Type B pancreatic cell (in vitro differentiated cells): ENCODE measurements around the gene CKMT2. TPM values are rescaled to one million over a fixed set of nuclear protein-coding genes. Genes with fewer than 3 reads are reported as not detected.

Experiments
- DNase-seq: peaks from one replicate; pipeline ENCODE4 v3.0.0; 2021; ENCODE audit warnings: mixed read lengths; ENCODE audit not compliant: unreplicated experiment; ENCODE audit errors: extremely low spot score
- H3K27ac Mint-ChIP-seq: 2 replicates; pipeline ENCODE4 v1.8.0; 2021; ENCODE audit warnings: mild to moderate bottlenecking, mixed read lengths
- H3K27me3 Mint-ChIP-seq: 2 replicates; pipeline ENCODE4 v1.8.0; 2021; ENCODE audit warnings: mixed read lengths
- H3K36me3 Mint-ChIP-seq: 2 replicates; pipeline ENCODE4 v1.8.0; 2021; ENCODE audit warnings: mixed read lengths
- H3K4me1 Mint-ChIP-seq: one replicate; pipeline ENCODE4 v1.8.0; 2021; ENCODE audit warnings: mixed read lengths; ENCODE audit not compliant: unreplicated experiment
- H3K4me3 Mint-ChIP-seq: 2 replicates; pipeline ENCODE4 v1.8.0; 2021; ENCODE audit warnings: mild to moderate bottlenecking, mixed read lengths
- H3K9me3 Mint-ChIP-seq: 2 replicates; pipeline ENCODE4 v1.8.0; 2021; ENCODE audit warnings: mixed read lengths
- total RNA-seq: library from RNA; stranded (reverse); gene quantifications from 2 replicates; pipeline ENCODE4 v1.2.1, GENCODE V29; 2021; ENCODE audit warnings: low replicate concordance
- TF ChIP-seq, protein P1 (sequence below): fragments of 200-600 bp; sonication (generic); conservative IDR thresholded peaks from 2 replicates; pipeline ENCODE4 v1.5.0; 2021; ENCODE audit warnings: antibody characterized with exemption, mild to moderate bottlenecking

The CKMT2 gene
- total RNA-seq, 1 donor from 2014 or later, result 10.4 TPM

DNA sequence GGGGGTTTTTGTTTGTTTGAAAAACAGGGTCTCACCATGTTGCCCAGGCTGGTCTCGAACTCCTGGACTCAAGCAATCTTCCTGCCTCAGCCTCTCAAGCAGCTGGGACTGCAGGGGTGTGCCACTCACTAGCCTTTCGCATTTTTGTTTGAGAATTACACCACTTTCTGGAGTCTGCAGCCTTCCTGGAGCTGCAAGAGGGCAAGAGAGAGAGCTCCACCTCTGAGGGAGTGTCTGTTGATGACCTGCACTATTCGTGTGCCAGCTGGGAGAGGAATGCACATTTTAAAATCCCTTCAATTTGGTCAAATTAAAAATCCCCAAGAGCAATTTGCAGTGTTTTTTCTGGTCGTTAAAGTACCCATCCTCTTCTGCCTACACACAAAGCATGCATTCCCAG lies 5.0 kb upstream of the CKMT2 start:
- no peak overlapping the region for H3K4me3 Mint-ChIP-seq
- DNase-seq, result no peak
- no peak overlapping the region for H3K27ac Mint-ChIP-seq
- H3K27me3 Mint-ChIP-seq, result no peaks in the 10 kb centered on the region
- H3K4me1 Mint-ChIP-seq, result no peaks in the 10 kb centered on the region
- H3K9me3 Mint-ChIP-seq, result no peaks in the 10 kb centered on the region
- H3K36me3 Mint-ChIP-seq, result no peaks in the 10 kb centered on the region
- TF ChIP-seq, protein P1, sequence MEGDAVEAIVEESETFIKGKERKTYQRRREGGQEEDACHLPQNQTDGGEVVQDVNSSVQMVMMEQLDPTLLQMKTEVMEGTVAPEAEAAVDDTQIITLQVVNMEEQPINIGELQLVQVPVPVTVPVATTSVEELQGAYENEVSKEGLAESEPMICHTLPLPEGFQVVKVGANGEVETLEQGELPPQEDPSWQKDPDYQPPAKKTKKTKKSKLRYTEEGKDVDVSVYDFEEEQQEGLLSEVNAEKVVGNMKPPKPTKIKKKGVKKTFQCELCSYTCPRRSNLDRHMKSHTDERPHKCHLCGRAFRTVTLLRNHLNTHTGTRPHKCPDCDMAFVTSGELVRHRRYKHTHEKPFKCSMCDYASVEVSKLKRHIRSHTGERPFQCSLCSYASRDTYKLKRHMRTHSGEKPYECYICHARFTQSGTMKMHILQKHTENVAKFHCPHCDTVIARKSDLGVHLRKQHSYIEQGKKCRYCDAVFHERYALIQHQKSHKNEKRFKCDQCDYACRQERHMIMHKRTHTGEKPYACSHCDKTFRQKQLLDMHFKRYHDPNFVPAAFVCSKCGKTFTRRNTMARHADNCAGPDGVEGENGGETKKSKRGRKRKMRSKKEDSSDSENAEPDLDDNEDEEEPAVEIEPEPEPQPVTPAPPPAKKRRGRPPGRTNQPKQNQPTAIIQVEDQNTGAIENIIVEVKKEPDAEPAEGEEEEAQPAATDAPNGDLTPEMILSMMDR, result no peak

DNA sequence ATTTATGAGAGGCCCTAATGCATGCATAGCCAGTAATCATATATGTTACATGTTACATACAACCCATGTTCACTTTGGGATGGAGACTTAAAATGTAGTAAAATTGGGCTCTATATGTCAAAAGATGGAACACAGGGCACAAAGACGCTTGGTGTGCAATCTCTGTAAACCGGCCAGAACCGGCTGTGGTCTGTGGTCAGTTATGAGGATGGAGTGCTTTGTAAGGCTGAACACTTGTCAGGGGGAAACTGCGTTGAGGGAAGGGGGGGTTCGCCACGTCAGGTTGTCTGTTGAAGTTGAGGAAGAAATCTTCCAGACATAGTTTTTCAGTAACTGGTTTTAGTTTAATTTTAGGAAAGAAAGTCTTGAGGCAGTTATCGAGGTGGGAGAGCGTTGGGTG lies 2.7 kb upstream of the CKMT2 start:
- Mint-ChIP-seq H3K4me1 (peaks cover 12% of the 10 kb centered on the region), H3K4me3 (no peak overlapping the region), H3K9me3 (no peaks in the 10 kb centered on the region), H3K27me3 (no peaks in the 10 kb centered on the region), H3K27ac (no peak overlapping the region), H3K36me3 (no peaks in the 10 kb centered on the region)
- no peak for DNase-seq
- TF ChIP-seq, protein P1, result no peak

DNA sequence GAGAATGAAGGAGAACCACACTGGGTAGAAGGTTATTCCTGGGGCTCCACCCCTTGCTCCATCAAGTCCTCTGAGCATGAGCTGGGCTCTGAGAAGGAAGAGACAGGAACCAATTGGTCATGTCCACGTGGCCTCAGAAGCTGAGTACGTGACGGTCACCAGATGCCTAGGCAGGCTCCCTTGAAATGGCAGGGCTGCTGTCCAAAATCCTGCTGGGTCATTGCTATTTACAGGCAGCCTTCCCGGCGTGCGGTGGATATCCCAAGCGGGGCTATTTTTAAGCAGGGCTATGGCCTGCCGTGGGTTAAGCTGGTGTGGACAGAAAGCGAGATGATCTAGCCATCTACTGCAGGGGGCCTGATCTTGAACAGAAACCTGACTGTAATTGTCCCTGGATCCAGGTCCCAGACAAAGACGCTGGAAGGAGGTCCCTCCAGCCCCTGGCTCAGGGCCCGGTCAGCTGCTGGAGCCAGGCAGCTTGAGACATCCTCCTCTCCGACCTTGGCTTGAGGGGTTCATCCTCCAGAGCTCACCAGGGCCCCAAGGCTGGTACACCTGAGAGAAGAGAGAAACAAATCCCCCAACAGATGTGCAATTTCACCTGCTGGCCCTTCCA lies 550 bp upstream of the CKMT2 start:
- TF ChIP-seq, protein P1, result no peak
- Mint-ChIP-seq H3K27me3 (no peaks in the 10 kb centered on the region), H3K27ac (no peak overlapping the region), H3K9me3 (peaks cover 4% of the 10 kb centered on the region), H3K36me3 (peaks cover 5% of the 10 kb centered on the region), H3K4me1 (peaks cover 12% of the 10 kb centered on the region), H3K4me3 (peak overlapping the region; percentile 86)
- DNase-seq, result no peak

DNA sequence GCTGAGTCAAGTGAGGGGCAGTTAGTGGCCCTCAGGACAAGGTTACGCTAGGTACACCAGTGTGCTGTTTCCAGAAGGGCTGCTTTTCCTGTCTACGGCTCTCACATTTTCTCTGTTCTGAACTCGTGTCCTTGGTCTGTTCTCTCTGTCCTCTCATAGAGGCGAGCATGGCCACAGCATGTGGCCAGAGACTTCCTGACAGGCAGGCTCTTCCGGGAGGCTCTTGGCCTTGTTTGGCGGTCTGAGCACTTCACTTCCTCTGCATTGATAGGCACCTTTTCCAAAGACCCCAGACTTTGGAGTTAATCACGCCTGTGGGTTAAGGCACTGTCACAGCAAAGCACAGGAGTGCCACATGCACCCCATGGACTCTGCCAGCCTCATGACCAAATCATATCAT lies 1.2 kb downstream of the CKMT2 start:
- H3K4me3 Mint-ChIP-seq, result peak overlapping the region; percentile 62
- peaks cover 13% of the 10 kb centered on the region for H3K36me3 Mint-ChIP-seq
- peaks cover 12% of the 10 kb centered on the region for H3K4me1 Mint-ChIP-seq
- H3K27ac Mint-ChIP-seq, result no peak overlapping the region
- DNase-seq, result no peak
- TF ChIP-seq, protein P1, result no peak
- H3K9me3 Mint-ChIP-seq, result peaks cover 4% of the 10 kb centered on the region
- no peaks in the 10 kb centered on the region for H3K27me3 Mint-ChIP-seq

DNA sequence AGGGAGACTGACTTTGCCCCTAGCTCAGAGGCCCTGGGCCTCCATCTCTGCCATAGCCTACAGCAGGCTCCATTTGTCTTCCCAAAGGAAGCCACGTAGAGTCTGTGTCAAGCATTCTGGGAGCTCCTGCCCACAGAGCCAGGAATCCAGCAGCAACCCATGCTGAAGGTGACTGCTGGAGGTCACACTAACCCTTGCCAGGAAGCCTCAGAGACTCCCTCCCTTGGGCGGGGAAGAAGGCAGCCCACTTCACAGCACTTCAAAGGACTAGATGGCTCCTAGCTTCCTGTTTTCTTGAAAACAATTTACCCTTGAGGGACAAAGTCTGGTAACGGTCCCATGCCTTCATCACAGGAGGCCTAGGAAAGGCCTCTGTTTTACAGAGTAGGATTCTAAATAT lies 1.7 kb downstream of the CKMT2 start:
- H3K27ac Mint-ChIP-seq, result no peak overlapping the region
- peaks cover 13% of the 10 kb centered on the region for H3K36me3 Mint-ChIP-seq
- H3K27me3 Mint-ChIP-seq, result no peaks in the 10 kb centered on the region
- TF ChIP-seq, protein P1, result no peak
- peaks cover 4% of the 10 kb centered on the region for H3K9me3 Mint-ChIP-seq
- H3K4me1 Mint-ChIP-seq, result peaks cover 12% of the 10 kb centered on the region
- no peak overlapping the region for H3K4me3 Mint-ChIP-seq
- DNase-seq, result no peak
